ENCODE measurements around the gene MTNR1A. TPM values are rescaled to one million over a fixed set of nuclear protein-coding genes. Genes with fewer than 3 reads are reported as not detected.
A peak's percentile ranks its signal among the peaks of the same experiment; 100 is the strongest.

Gene MTNR1A
- total RNA-seq, 1 donor from 2014 or later, result not detected

DNA sequence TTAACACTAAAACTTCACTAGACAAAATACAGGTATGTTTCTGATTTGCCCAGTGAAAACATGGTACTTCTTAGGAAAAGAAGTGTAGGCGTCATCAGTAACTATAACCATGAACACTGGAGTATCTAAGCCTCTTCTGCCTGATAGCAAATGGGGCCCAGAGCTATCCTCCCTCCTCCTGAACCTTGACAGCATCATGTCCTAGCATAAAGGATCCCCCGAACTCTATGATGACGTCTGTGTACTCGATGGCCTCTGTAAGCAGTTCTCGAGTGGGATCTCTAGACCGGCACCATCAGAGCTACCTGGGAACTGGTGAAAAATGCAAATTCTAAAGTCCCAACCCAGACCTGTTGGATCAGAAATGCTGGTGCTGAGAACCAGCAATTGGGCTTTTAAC, 36.3 kb upstream of the MTNR1A start:
- TF ChIP-seq CTCF (IDR thresholded peaks at IDR 0.05), result no peak
- peaks cover 21% of the 10 kb centered on the region for H3K36me3 ChIP-seq

GRCh38 chr4:186588503-186588902, 33.1 kb upstream of the MTNR1A start:
- no peak for TF ChIP-seq CTCF (IDR thresholded peaks at IDR 0.05)
- Histone ChIP-seq H3K9me3 (no peaks in the 10 kb centered on the region), H3K4me3 (no peak overlapping the region), H3K36me3 (peaks cover 7% of the 10 kb centered on the region), H3K27ac (no peak overlapping the region), H3K4me1 (no peaks in the 10 kb centered on the region), H3K27me3 (no peaks in the 10 kb centered on the region)
- intact Hi-C loops (cut with DNase I), result loop anchor here (10.0 kb wide), 1 partner anchor 294 kb away; no protein-coding TSS in a partner anchor
- no peak for ATAC-seq
- no peak for DNase-seq

More for the DNA sequence above, 36.3 kb upstream of the MTNR1A start:
- no peak for ATAC-seq
- H3K27me3 ChIP-seq, result no peaks in the 10 kb centered on the region
- DNase-seq, result no peak
- intact Hi-C loops (cut with DNase I), result no loop called here
- no peaks in the 10 kb centered on the region for H3K9me3 ChIP-seq
- H3K4me1 ChIP-seq, result no peaks in the 10 kb centered on the region
- H3K27ac ChIP-seq, result no peak overlapping the region
- H3K4me3 ChIP-seq, result no peak overlapping the region

DNA sequence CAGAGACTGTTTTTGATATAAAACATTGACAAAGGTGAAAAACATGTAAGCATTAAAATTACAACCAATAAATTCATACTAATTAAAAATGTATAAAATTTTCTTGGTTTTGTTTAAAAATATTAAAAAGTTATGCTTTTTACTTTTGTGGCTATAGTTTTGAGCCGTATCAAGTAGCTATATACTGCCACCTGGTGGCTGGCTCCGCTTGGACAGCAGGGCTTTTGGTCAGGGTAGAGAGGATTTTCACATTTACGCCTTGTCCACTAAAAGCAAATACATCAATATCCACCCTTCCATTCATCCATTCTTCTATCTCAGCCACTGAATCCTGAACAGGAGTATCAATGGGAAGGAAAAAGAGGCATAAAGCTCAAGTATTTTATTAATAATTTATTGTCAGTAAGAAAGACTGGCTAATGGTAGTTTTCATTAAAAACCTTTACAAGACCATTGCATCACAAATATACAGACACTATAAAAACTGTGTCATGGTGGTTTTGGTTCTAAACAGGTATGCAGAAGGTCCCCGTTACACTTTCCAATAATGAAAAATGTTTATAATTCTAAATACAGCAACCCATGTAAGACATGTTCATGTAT, 32.1 kb upstream of the MTNR1A start:
- DNase-seq, result peak; percentile 76
- Histone ChIP-seq H3K27me3 (no peaks in the 10 kb centered on the region), H3K36me3 (peaks cover 7% of the 10 kb centered on the region), H3K27ac (no peak overlapping the region), H3K4me1 (no peaks in the 10 kb centered on the region), H3K9me3 (no peaks in the 10 kb centered on the region), H3K4me3 (no peak overlapping the region)
- ATAC-seq, result peak; percentile 77
- peak; percentile 94 for TF ChIP-seq CTCF (IDR thresholded peaks at IDR 0.05)
- intact Hi-C loops (cut with DNase I), result loop anchor here (10.0 kb wide), 1 partner anchor 293 kb away; no protein-coding TSS in a partner anchor

DNA sequence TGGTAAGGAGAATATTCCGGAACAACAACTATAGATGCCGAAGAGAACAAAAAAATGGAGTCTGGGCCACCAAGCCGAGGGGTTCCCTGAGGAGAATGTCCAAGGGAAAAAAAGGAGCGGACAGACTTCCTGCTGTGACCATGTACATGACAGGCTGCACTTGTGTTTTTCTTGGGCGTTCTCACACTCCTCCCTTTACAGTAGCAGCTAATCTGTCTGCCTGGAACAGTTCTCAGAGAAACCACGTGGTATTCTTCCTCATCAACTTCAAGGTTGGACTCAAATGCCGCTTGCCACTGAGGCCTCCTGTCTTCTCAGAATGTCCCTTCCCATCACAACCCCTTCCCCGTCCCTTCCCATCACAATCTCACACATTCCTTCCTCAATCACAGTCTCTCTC, 30.8 kb upstream of the MTNR1A start:
- DNase-seq, result no peak
- H3K36me3 ChIP-seq, result peaks cover 7% of the 10 kb centered on the region
- ATAC-seq, result no peak
- no peak overlapping the region for H3K27ac ChIP-seq
- H3K9me3 ChIP-seq, result no peaks in the 10 kb centered on the region
- TF ChIP-seq CTCF (IDR thresholded peaks at IDR 0.05), result no peak
- intact Hi-C loops (cut with DNase I), result loop anchor here (10.0 kb wide), 1 partner anchor 291 kb away; no protein-coding TSS in a partner anchor
- H3K27me3 ChIP-seq, result no peaks in the 10 kb centered on the region
- H3K4me1 ChIP-seq, result no peaks in the 10 kb centered on the region
- H3K4me3 ChIP-seq, result no peak overlapping the region

GRCh38 chr4:186584912-186585311, 29.5 kb upstream of the MTNR1A start:
- intact Hi-C loops (cut with DNase I), result loop anchor here (10.0 kb wide), 1 partner anchor 290 kb away; no protein-coding TSS in a partner anchor
- DNase-seq, result no peak
- H3K27ac ChIP-seq, result no peak overlapping the region
- H3K9me3 ChIP-seq, result no peaks in the 10 kb centered on the region
- no peaks in the 10 kb centered on the region for H3K4me1 ChIP-seq
- H3K4me3 ChIP-seq, result no peak overlapping the region
- no peak for TF ChIP-seq CTCF (IDR thresholded peaks at IDR 0.05)
- no peaks in the 10 kb centered on the region for H3K27me3 ChIP-seq
- H3K36me3 ChIP-seq, result peaks cover 7% of the 10 kb centered on the region
- no peak for ATAC-seq
